Activated CD8-positive, alpha-beta T cell treated with anti-CD3 and anti-CD28 coated beads for 36 hours (primary cell): ENCODE data around the gene IL16. TPM values are rescaled to one million over a fixed set of nuclear protein-coding genes. Genes with fewer than 3 reads are reported as not detected.

ENCODE experiments used
- ATAC-seq: fragments of 200-7000 bp; cut with Tn5 transposase; one replicate; pipeline ENCODE4 v1.10.0; 2021; ENCODE audit warnings: mild to moderate bottlenecking, moderate library complexity
- CTCF ChIA-PET: fragments of 350-600 bp; sonication (Branson Sonifier 250); formaldehyde crosslinking; loops from one replicate; lab custom pipeline; 2021; ENCODE audit warnings: antibody characterized with exemption; lab: Charles Lee
- POLR2A ChIA-PET: fragments of 350-600 bp; sonication (Branson Sonifier 250); formaldehyde crosslinking; loops from one replicate; lab custom pipeline; 2021; ENCODE audit warnings: antibody characterized with exemption; lab: Charles Lee
- DNase-seq: peaks from one replicate; pipeline ENCODE4 v3.0.0-alpha.2; 2020
- H3K27ac Mint-ChIP-seq: one replicate; pipeline ENCODE4 v1.8.0; 2021; ENCODE audit warnings: mild to moderate bottlenecking, mixed read lengths
- H3K27me3 Mint-ChIP-seq: one replicate; pipeline ENCODE4 v1.8.0; 2021; ENCODE audit warnings: mixed read lengths
- H3K36me3 Mint-ChIP-seq: one replicate; pipeline ENCODE4 v1.8.0; 2021; ENCODE audit warnings: low read depth, mixed read lengths
- H3K4me1 Mint-ChIP-seq: one replicate; pipeline ENCODE4 v1.8.0; 2021; ENCODE audit warnings: low read depth, mixed read lengths
- H3K4me3 Mint-ChIP-seq: one replicate; pipeline ENCODE4 v1.8.0; 2021; ENCODE audit warnings: mild to moderate bottlenecking, moderate library complexity, mixed read lengths
- H3K9me3 Mint-ChIP-seq: one replicate; pipeline ENCODE4 v1.8.0; 2021; ENCODE audit warnings: mixed read lengths
- CTCF ChIP-seq: fragments of 200-600 bp; IDR thresholded peaks from one replicate; pipeline ENCODE4 v1.8.0; 2022; ENCODE audit warnings: antibody characterized with exemption, mild to moderate bottlenecking
- intact Hi-C: fragments of 100-400 bp; cut with micrococcal nuclease; formaldehyde crosslinking; loops from one replicate; pipeline ENCODE4 v1.10.0; 2022
- total RNA-seq, 2 experiments: library from RNA; stranded (reverse); gene quantifications; one replicate each; pipeline ENCODE4 v1.2.3, GENCODE V29; 2021

The IL16 gene
- 100 to 1,000 TPM; 130 to 138 TPM for total RNA-seq

- H3K36me3 Mint-ChIP-seq, result no peaks in the 10 kb centered on the region
- no peaks in the 10 kb centered on the region for H3K4me1 Mint-ChIP-seq
- H3K27ac Mint-ChIP-seq, result no peak within 1 kb of the TSS
- DNase-seq (no peak), ATAC-seq (no peak)
- H3K9me3 Mint-ChIP-seq, result no peaks in the 10 kb centered on the region
- H3K4me3 Mint-ChIP-seq, result no peak within 1 kb of the TSS
- ChIA-PET CTCF (interaction anchor here (1.3 kb wide), 1 partner anchor 17 kb away, joined by 3 read pairs; no protein-coding TSS in a partner anchor), POLR2A (no interaction called here)
- peaks cover 3% of the 10 kb centered on the region for H3K27me3 Mint-ChIP-seq
- TF ChIP-seq CTCF, result no peak
- intact Hi-C loops, result no loop called here
These were observed at the start of gene IL16 for GRCh38 chr15:81196576-81197254. TSS of gene IL16 (plus strand) at chr15:81196879. CDS start at chr15:81225400, 28,521 bp downstream.

GRCh38 chr15:81151389-81151788 lies 45.3 kb upstream of the IL16 start:
- TF ChIP-seq CTCF, result no peak
- H3K36me3 Mint-ChIP-seq, result no peaks in the 10 kb centered on the region
- no peaks in the 10 kb centered on the region for H3K27me3 Mint-ChIP-seq
- no peak for ATAC-seq
- no peak overlapping the region for H3K4me3 Mint-ChIP-seq
- CTCF ChIA-PET, result interaction anchor here (6.2 kb wide), 1 partner anchor 116 kb away, joined by 148 read pairs; no protein-coding TSS in a partner anchor
- POLR2A ChIA-PET, result no interaction called here
- H3K27ac Mint-ChIP-seq, result no peak overlapping the region
- H3K9me3 Mint-ChIP-seq, result no peaks in the 10 kb centered on the region
- no peak for DNase-seq
- intact Hi-C loops, result no loop called here
- peaks cover 2% of the 10 kb centered on the region for H3K4me1 Mint-ChIP-seq

GRCh38 chr15:81152339-81152738 lies 44.3 kb upstream of the IL16 start:
- no peak for DNase-seq
- TF ChIP-seq CTCF, result no peak
- no peak overlapping the region for H3K4me3 Mint-ChIP-seq
- intact Hi-C loops, result no loop called here
- no peak overlapping the region for H3K27ac Mint-ChIP-seq
- H3K27me3 Mint-ChIP-seq, result no peaks in the 10 kb centered on the region
- ChIA-PET CTCF (interaction anchor here (6.2 kb wide), 1 partner anchor 115 kb away, joined by 148 read pairs; no protein-coding TSS in a partner anchor), POLR2A (no interaction called here)
- H3K9me3 Mint-ChIP-seq, result no peaks in the 10 kb centered on the region
- H3K36me3 Mint-ChIP-seq, result no peaks in the 10 kb centered on the region
- peaks cover 2% of the 10 kb centered on the region for H3K4me1 Mint-ChIP-seq
- ATAC-seq, result no peak

GRCh38 chr15:81152799-81153198 lies 43.9 kb upstream of the IL16 start:
- Mint-ChIP-seq H3K27me3 (no peaks in the 10 kb centered on the region), H3K9me3 (no peaks in the 10 kb centered on the region), H3K36me3 (no peaks in the 10 kb centered on the region), H3K27ac (no peak overlapping the region), H3K4me3 (no peak overlapping the region), H3K4me1 (peaks cover 2% of the 10 kb centered on the region)
- ChIA-PET CTCF (interaction anchor here (6.2 kb wide), 1 partner anchor 114 kb away, joined by 148 read pairs; no protein-coding TSS in a partner anchor), POLR2A (no interaction called here)
- DNase-seq (no peak), ATAC-seq (no peak)
- intact Hi-C loops, result no loop called here
- TF ChIP-seq CTCF, result no peak
